ENCODE measurements around the gene FBXO42.

FBXO42 gene

DNA sequence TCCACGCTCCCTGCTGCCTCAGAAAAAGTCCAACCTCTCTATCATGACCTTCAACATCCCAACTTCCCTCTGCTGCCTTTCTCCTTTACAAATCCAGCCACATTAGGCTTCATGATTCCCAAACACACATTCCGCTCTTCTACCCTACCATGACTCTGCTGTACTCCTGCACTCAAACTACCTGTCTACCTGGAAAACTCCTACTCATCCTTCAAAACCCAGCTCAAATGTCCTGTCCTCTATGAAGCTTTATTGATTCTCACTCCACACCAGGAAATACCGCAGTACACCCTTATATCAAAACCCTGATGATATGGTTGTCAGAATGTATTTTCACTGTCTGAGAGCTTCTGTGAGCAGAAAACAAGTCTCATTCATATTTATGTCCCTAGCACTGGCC is 148.7 kb downstream of the FBXO42 start:
- H3K4me3 ChIP-seq (ENCODE audit: low read depth, low read length), result no peak overlapping the region
- TF ChIP-seq, protein P1, sequence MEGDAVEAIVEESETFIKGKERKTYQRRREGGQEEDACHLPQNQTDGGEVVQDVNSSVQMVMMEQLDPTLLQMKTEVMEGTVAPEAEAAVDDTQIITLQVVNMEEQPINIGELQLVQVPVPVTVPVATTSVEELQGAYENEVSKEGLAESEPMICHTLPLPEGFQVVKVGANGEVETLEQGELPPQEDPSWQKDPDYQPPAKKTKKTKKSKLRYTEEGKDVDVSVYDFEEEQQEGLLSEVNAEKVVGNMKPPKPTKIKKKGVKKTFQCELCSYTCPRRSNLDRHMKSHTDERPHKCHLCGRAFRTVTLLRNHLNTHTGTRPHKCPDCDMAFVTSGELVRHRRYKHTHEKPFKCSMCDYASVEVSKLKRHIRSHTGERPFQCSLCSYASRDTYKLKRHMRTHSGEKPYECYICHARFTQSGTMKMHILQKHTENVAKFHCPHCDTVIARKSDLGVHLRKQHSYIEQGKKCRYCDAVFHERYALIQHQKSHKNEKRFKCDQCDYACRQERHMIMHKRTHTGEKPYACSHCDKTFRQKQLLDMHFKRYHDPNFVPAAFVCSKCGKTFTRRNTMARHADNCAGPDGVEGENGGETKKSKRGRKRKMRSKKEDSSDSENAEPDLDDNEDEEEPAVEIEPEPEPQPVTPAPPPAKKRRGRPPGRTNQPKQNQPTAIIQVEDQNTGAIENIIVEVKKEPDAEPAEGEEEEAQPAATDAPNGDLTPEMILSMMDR (IDR thresholded peaks at IDR 0.05; ENCODE audit: low read depth, low read length, missing control alignments), result no peak
- no peak for DNase-seq (ENCODE audit: low read depth)

DNA sequence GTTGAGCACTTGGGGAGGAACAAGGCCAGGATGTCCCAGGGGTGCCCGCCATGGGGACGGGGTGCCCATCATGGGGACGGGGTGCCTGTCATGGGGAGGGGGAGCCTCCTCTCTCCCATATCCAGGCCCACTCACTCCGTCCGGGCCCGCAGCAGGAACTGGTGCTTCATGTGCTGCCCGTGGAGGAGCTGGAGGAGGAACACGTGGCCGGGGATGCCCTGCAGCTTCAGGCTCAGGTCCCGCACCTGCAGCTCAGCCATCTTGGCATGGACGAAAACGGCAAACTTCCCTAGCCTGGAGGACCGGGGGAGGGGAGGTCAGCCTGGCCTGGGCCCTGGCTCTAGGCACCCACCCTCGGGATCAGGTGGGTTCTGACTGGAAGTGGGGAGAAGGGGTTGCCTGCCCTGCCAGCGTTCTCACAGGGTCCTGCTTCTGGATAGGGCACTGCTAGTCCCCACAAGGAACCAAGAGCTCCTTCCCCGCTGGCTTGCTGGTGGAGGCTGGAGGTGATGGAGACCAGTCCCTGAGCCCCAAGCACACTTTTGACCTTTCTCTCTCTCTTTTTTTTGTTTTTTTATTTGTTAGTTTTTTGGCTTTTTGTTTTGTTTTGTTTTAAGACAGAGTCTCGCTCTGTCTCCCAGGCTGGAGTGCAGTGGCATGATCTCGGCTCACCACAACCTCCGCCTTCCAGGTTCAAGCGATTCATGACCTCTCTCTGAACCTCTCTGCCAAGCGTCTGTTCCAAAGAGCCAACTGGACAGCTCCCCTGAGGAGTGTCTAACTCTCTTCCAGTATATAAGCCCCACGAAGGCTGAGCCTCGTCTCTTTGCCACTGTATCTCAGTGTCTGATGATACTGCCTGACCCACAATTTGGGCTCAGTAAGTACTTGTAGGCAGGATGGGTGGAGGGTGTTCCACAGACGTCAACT is 149.7 kb downstream of the FBXO42 start:
- H3K4me3 ChIP-seq (ENCODE audit: low read depth, low read length), result no peak overlapping the region
- no peak for DNase-seq (ENCODE audit: low read depth)
- TF ChIP-seq, protein P1 (IDR thresholded peaks at IDR 0.05; ENCODE audit: low read depth, low read length, missing control alignments), result no peak

DNA sequence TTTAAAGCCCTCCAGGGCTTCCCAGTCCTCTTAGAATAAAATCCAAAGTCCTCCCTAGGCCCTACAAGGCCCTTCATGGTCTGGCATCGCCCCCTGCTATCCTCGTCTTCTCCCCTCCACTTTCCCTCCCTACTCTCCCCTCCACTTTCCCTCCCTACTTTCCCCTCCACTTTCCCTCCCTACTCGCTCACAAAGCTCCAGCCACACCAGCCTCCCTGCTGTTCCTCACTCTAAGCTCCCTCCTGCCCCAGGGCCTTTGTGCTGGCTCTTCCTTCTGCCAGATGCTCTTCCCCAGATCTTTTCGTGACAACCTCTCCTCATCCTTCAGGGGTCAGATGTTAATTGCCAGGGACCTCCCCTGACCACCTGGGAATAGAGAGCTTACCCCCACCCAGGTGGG is 152.6 kb downstream of the FBXO42 start:
- H3K4me3 ChIP-seq (ENCODE audit: low read depth, low read length), result no peak overlapping the region
- no peak for DNase-seq (ENCODE audit: low read depth)
- TF ChIP-seq, protein P1 (IDR thresholded peaks at IDR 0.05; ENCODE audit: low read depth, low read length, missing control alignments), result no peak

DNA sequence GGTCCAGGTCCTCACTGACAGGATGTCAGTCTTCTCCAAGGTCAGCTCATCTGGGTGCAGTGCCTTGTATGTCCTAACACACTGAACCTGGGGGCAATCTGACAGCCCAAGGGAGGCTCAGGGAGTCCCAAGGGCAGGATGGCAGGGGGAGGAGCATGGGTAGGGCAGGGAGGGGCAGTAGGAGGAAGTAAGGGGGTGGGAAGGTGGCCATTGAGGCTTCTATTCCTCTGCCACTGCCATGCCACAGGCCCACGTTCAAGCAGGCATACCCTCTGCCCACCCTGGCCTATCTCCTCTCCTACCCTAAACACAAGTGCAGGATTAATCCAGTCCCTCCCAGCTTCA is 153.2 kb downstream of the FBXO42 start:
- TF ChIP-seq, protein P1 (IDR thresholded peaks at IDR 0.05; ENCODE audit: low read depth, low read length, missing control alignments), result no peak
- H3K4me3 ChIP-seq (ENCODE audit: low read depth, low read length), result no peak overlapping the region
- DNase-seq (ENCODE audit: low read depth), result no peak

DNA sequence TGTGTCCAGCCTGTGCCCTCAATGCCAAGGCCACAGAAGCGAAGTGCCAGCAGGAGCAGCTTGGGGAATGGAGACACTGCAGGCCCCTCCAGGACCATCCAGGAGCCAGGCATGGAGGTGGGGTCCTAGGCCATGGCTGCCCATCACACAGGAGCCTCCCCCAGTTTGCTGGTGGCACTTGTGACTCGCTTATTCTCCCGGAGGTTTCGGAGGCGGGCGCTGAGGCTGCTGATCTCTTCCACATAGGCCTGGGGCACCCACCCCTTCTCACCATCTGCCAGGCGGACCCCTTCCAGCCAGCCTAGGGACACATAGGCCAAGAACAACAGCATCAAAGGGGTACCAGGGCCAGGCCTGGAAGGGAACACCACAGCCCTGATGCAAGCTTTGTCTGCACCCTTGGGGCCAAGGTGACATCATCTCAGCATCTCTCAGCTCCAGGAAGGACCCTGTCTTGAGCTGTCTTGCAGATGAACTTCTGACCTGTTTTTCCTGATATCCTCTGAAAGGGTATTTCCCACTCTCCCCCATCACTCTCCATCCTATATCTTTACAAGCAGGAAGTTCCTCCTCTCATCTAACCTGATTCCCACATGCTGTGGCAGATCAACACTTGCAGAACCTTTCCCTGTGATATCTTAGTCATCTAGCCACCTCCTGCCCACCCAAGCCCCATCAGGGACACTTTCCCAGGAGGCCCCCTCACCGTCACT is 153.7 kb downstream of the FBXO42 start:
- H3K4me3 ChIP-seq (ENCODE audit: low read depth, low read length), result no peak overlapping the region
- no peak for DNase-seq (ENCODE audit: low read depth)
- TF ChIP-seq, protein P1 (IDR thresholded peaks at IDR 0.05; ENCODE audit: low read depth, low read length, missing control alignments), result no peak

DNA sequence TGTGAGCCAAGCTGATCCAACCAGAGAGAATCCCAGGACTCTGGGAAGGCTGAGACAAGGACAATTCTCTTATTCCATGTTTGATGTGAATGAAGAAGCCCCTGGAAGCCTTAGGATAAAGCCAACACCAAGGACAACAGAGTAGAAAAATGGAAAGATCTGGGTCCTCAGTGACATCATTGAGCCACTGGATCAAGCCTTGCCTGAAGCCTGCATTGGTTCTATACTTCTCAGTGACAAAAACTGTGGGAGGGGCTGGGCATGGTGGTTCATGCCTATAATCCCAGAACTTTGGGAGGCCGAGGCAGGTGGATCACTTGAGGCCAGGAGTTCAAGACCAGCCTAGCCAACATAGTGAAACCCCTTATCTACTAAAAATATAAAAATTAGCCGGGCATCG is 155.4 kb downstream of the FBXO42 start:
- DNase-seq (ENCODE audit: low read depth), result no peak
- H3K4me3 ChIP-seq (ENCODE audit: low read depth, low read length), result no peak overlapping the region
- TF ChIP-seq, protein P1 (IDR thresholded peaks at IDR 0.05; ENCODE audit: low read depth, low read length, missing control alignments), result no peak

Data from GM12864 (cell line).